GM13976 (cell line): ENCODE results near the gene SECISBP2.
A peak's percentile ranks its signal among the peaks of the same experiment; 100 is the strongest.

Experiments
- DNase-seq: peaks from one replicate; pipeline ENCODE4 v3.0.0; 2012; ENCODE audit warnings: low spot score
- CTCF ChIP-seq: IDR thresholded peaks from 2 replicates; pipeline ENCODE4 v1.5.1; 2012; ENCODE audit warnings: borderline replicate concordance, mild to moderate bottlenecking; ENCODE audit not compliant: insufficient read depth; ENCODE audit errors: extremely low read depth, missing control alignments, control extremely low read depth
- in situ Hi-C: fragments of 300-500 bp; cut with MboI; formaldehyde crosslinking; loops from one replicate; pipeline ENCODE4 v1.12.0; 2022; ENCODE audit warnings: low sequenced_read_pairs, mixed read lengths, inconsistent platforms; ENCODE audit not compliant: unreplicated experiment

SECISBP2 gene

GRCh38 chr9:89374176-89374575 lies 55.9 kb downstream of the SECISBP2 start:
- no peak for TF ChIP-seq CTCF
- in situ Hi-C loops: no loop called here

GRCh38 chr9:89375191-89375760 lies 57.0 kb downstream of the SECISBP2 start:
- in situ Hi-C loops: no loop called here
- peak; percentile 80 for DNase-seq
- no peak for TF ChIP-seq CTCF

More at GRCh38 chr9:89374176-89374575, 55.9 kb downstream of the SECISBP2 start:
- no peak for DNase-seq

GRCh38 chr9:89376286-89376685 lies 58.0 kb downstream of the SECISBP2 start:
- DNase-seq: no peak
- TF ChIP-seq CTCF: no peak
- in situ Hi-C loops: no loop called here

GRCh38 chr9:89376741-89377351 lies 58.5 kb downstream of the SECISBP2 start:
- TF ChIP-seq CTCF: no peak
- DNase-seq: no peak
- in situ Hi-C loops: no loop called here

- no peak for DNase-seq
- in situ Hi-C loops: no loop called here
- TF ChIP-seq CTCF: no peak
Measured at GRCh38 chr9:89377411-89377810, 59.1 kb downstream of the SECISBP2 start.

- in situ Hi-C loops: no loop called here
- DNase-seq: no peak
- TF ChIP-seq CTCF: no peak
Measured at GRCh38 chr9:89378541-89378940, 60.2 kb downstream of the SECISBP2 start.
